Loucy (cell line): ENCODE measurements around the gene ACVR1.
"Not testable (repeated sequence)": the region's sequence is repeated elsewhere in the genome, so short reads cannot be mapped to it uniquely, and the experiment has no call there.

Source experiments
- H2AFZ ChIP-seq: fragments of 200-600 bp; sonication (generic); 2 replicates; pipeline ENCODE4 v1.6.0; 2016; ENCODE audit warnings: antibody characterized with exemption, mild to moderate bottlenecking, low read length, moderate library complexity
- H3F3A ChIP-seq: fragments of 200-600 bp; 2 replicates; pipeline ENCODE4 v1.6.0; 2016; ENCODE audit warnings: antibody characterized with exemption, low read depth, mild to moderate bottlenecking
- H3K27me3 ChIP-seq: fragments of 200-600 bp; sonication (generic); 2 replicates; pipeline ENCODE4 v1.6.1; 2014; ENCODE audit warnings: low read length, mild to moderate bottlenecking; ENCODE audit not compliant: insufficient read depth, poor library complexity, severe bottlenecking
- H3K36me3 ChIP-seq: fragments of 200-600 bp; sonication (generic); 2 replicates; pipeline ENCODE4 v1.6.1; 2016; ENCODE audit warnings: low read length; ENCODE audit not compliant: insufficient read depth
- H3K4me1 ChIP-seq: fragments of 200-600 bp; sonication (generic); 2 replicates; pipeline ENCODE4 v1.5.1; 2014; ENCODE audit warnings: low read length, mild to moderate bottlenecking; ENCODE audit not compliant: insufficient read depth, poor library complexity, severe bottlenecking
- H3K4me2 ChIP-seq: fragments of 200-600 bp; sonication (generic); 2 replicates; pipeline ENCODE4 v1.6.0; 2014; ENCODE audit warnings: antibody characterized with exemption, low read length, low read depth, mild to moderate bottlenecking; ENCODE audit not compliant: poor library complexity, severe bottlenecking
- H3K4me3 ChIP-seq: fragments of 200-600 bp; sonication (generic); 2 replicates; pipeline ENCODE4 v1.5.1; 2014; ENCODE audit warnings: low read length, mild to moderate bottlenecking, mixed read lengths; ENCODE audit not compliant: poor library complexity, severe bottlenecking
- H3K79me2 ChIP-seq: fragments of 200-600 bp; sonication (generic); 2 replicates; pipeline ENCODE4 v1.6.1; 2014; ENCODE audit warnings: low read length; ENCODE audit not compliant: insufficient read depth
- H3K9ac ChIP-seq: fragments of 200-600 bp; sonication (generic); 2 replicates; pipeline ENCODE4 v1.6.0; 2014; ENCODE audit warnings: mild to moderate bottlenecking, low read depth, low read length, moderate library complexity; ENCODE audit not compliant: poor library complexity, severe bottlenecking
- H3K9me2 ChIP-seq: fragments of 200-600 bp; sonication (generic); replicated peaks from 2 replicates; pipeline ENCODE4 v1.6.1; 2016; ENCODE audit warnings: low read depth, low read length, mixed read lengths
- H3K9me3 ChIP-seq: fragments of 200-600 bp; sonication (generic); 2 replicates; pipeline ENCODE4 v1.6.1; 2014; ENCODE audit warnings: mild to moderate bottlenecking, antibody characterized with exemption, low read length, low read depth; ENCODE audit not compliant: insufficient read depth
- H4K20me1 ChIP-seq: fragments of 200-600 bp; sonication (generic); 2 replicates; pipeline ENCODE4 v1.6.0; 2014; ENCODE audit warnings: antibody characterized with exemption, low read length, mild to moderate bottlenecking; ENCODE audit not compliant: insufficient read depth, poor library complexity, severe bottlenecking
- EZH2phosphoT487 ChIP-seq: fragments of 200-600 bp; IDR thresholded peaks from 2 replicates; pipeline ENCODE4 v1.6.1; 2018; ENCODE audit warnings: antibody characterized with exemption, mild to moderate bottlenecking, moderate library complexity, borderline replicate concordance
- TF ChIP-seq, protein P1 (sequence below): fragments of 200-600 bp; sonication (generic); conservative IDR thresholded peaks from 2 replicates; pipeline ENCODE4 v1.5.1; 2014; ENCODE audit warnings: mild to moderate bottlenecking, antibody characterized with exemption, low read length

ACVR1 gene

DNA sequence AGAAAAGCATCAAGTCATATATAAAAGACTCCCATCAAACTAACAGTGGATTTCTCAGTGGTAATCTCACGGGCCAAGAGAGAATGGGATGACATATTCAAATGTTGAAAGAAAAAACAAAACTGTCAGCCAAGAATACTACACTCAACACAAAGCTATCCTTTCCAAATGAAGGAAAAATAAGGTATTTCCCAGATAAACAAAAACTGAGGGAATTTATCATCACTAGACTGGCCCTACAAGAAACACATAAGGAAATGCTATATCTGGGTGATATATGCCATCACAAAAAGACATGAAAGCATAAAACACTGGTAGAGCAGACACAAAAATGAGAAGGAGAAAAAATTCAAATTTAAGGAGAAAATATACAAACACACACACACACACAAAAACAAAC, 118.6 kb downstream of the ACVR1 start:
- Histone ChIP-seq H3K9ac (no peak overlapping the region), H3K27me3 (no peaks in the 10 kb centered on the region), H4K20me1 (no peaks in the 10 kb centered on the region), H2AFZ (no peak overlapping the region), H3K79me2 (no peaks in the 10 kb centered on the region), H3K4me1 (no peaks in the 10 kb centered on the region), H3K36me3 (no peaks in the 10 kb centered on the region), H3K9me2 (no peaks in the 10 kb centered on the region), H3K4me2 (no peak overlapping the region), H3F3A (no peaks in the 10 kb centered on the region), H3K9me3 (peaks cover 6% of the 10 kb centered on the region; the same call in 1 of the 2 replicates), H3K4me3 (no peak overlapping the region)
- no peak for TF ChIP-seq EZH2phosphoT487
- TF ChIP-seq, protein P1, sequence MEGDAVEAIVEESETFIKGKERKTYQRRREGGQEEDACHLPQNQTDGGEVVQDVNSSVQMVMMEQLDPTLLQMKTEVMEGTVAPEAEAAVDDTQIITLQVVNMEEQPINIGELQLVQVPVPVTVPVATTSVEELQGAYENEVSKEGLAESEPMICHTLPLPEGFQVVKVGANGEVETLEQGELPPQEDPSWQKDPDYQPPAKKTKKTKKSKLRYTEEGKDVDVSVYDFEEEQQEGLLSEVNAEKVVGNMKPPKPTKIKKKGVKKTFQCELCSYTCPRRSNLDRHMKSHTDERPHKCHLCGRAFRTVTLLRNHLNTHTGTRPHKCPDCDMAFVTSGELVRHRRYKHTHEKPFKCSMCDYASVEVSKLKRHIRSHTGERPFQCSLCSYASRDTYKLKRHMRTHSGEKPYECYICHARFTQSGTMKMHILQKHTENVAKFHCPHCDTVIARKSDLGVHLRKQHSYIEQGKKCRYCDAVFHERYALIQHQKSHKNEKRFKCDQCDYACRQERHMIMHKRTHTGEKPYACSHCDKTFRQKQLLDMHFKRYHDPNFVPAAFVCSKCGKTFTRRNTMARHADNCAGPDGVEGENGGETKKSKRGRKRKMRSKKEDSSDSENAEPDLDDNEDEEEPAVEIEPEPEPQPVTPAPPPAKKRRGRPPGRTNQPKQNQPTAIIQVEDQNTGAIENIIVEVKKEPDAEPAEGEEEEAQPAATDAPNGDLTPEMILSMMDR = no peak

DNA sequence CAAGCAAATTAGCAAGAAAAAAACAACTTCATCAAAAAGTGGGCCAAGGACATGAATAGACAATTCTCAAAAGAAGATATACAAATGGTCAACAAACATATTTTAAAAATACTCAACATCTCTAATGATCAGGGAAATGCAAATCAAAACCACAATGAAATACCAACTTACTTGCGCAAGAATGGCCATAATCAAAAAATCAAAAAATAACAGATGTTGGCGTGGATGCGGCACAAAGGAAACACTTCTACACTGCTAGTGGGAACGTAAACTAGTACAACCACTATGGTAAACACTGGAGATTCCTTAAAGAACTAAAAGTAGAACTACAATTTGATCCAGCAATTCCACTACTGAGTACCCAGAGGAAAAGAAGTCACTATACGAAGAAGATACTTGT, 119.7 kb downstream of the ACVR1 start:
- H3K9me2 ChIP-seq, H3K4me2 ChIP-seq, H3K79me2 ChIP-seq, H3F3A ChIP-seq, H4K20me1 ChIP-seq, H3K9me3 ChIP-seq, H3K27me3 ChIP-seq, H3K9ac ChIP-seq, H3K4me3 ChIP-seq, H3K4me1 ChIP-seq, H2AFZ ChIP-seq, H3K36me3 ChIP-seq: not testable (repeated sequence)

GRCh38 chr2:157751462-157752058, 124.6 kb downstream of the ACVR1 start:
- Histone ChIP-seq H2AFZ (no peak overlapping the region), H3K9me2 (no peaks in the 10 kb centered on the region), H3K4me1 (no peaks in the 10 kb centered on the region), H3K4me2 (no peak overlapping the region), H3K4me3 (no peak overlapping the region), H4K20me1 (no peaks in the 10 kb centered on the region), H3K27me3 (no peaks in the 10 kb centered on the region), H3K9ac (no peak overlapping the region), H3F3A (no peaks in the 10 kb centered on the region), H3K36me3 (no peaks in the 10 kb centered on the region), H3K79me2 (no peaks in the 10 kb centered on the region), H3K9me3 (no peaks in the 10 kb centered on the region)
- TF ChIP-seq, protein P1 = peak; percentile 64
- TF ChIP-seq EZH2phosphoT487 = no peak

- Histone ChIP-seq H3F3A (no peaks in the 10 kb centered on the region), H3K79me2 (no peaks in the 10 kb centered on the region), H3K9ac (no peak overlapping the region), H3K36me3 (no peaks in the 10 kb centered on the region), H2AFZ (no peak overlapping the region), H3K27me3 (no peaks in the 10 kb centered on the region), H3K9me2 (no peaks in the 10 kb centered on the region), H3K4me3 (no peak overlapping the region), H4K20me1 (no peaks in the 10 kb centered on the region), H3K4me2 (no peak overlapping the region), H3K4me1 (no peaks in the 10 kb centered on the region), H3K9me3 (no peaks in the 10 kb centered on the region)
- TF ChIP-seq EZH2phosphoT487 = no peak
- TF ChIP-seq, protein P1 = no peak
Observed at GRCh38 chr2:157749684-157750083, 126.4 kb downstream of the ACVR1 start.
